Common myeloid progenitor, CD34-positive (primary cell): Measurements from ENCODE around the gene UBE2D4.

Experiments used
- CTCF ChIA-PET: fragments of 350-600 bp; sonication (Branson Sonifier 250); formaldehyde crosslinking; loops from one replicate; lab custom pipeline; 2021; ENCODE audit warnings: antibody characterized with exemption; lab: Charles Lee
- POLR2A ChIA-PET: fragments of 350-600 bp; sonication (Branson Sonifier 250); formaldehyde crosslinking; loops from one replicate; lab custom pipeline; 2021; ENCODE audit warnings: antibody characterized with exemption; lab: Charles Lee
- DNase-seq, 3 donors: peaks; one replicate each; pipeline versions ENCODE4 v3.0.0 to v3.0.0-alpha.2; 2013
- H3K27ac ChIP-seq, 2 experiments: 1 replicate in 1 of 2; 2 replicates in 1 of 2; pipeline ENCODE4 v1.7.0; 2013; ENCODE audit warnings: inconsistent platforms in 2 of 2, low read length in 2 of 2, mild to moderate bottlenecking in 2 of 2, low read depth in 1 of 2, moderate library complexity in 1 of 2; ENCODE audit not compliant: severe bottlenecking in 2 of 2, insufficient read depth in 1 of 2, poor library complexity in 1 of 2
- H3K27me3 ChIP-seq, 5 experiments: replicated peaks in 2 of 5; 1 replicate in 3 of 5; 2 replicates in 2 of 5; pipeline versions ENCODE4 v1.6.1 to v1.7.0; 2013; ENCODE audit warnings: low read length in 4 of 5, mild to moderate bottlenecking in 2 of 5, moderate library complexity in 2 of 5, inconsistent platforms in 1 of 5; ENCODE audit not compliant: insufficient read depth in 5 of 5, control insufficient read depth in 4 of 5
- H3K36me3 ChIP-seq, 4 experiments: 1 replicate in 2 of 4; 2 replicates in 2 of 4; pipeline versions ENCODE4 v1.6.1 to v1.7.0; 2013; ENCODE audit warnings: low read length in 3 of 4, control low read depth in 1 of 4, mild to moderate bottlenecking in 1 of 4; ENCODE audit not compliant: control insufficient read depth in 4 of 4, insufficient read depth in 4 of 4
- H3K4me1 ChIP-seq, 4 experiments: 1 replicate in 3 of 4; 2 replicates in 1 of 4; pipeline versions ENCODE4 v1.6.1 to v1.7.1; 2013; ENCODE audit warnings: low read length in 3 of 4, mild to moderate bottlenecking in 3 of 4, control low read depth in 1 of 4, inconsistent platforms in 1 of 4, moderate library complexity in 1 of 4; ENCODE audit not compliant: control insufficient read depth in 4 of 4, insufficient read depth in 4 of 4; ENCODE audit errors: control extremely low read depth in 1 of 4
- H3K4me3 ChIP-seq, 7 experiments: 1 replicate in 4 of 7; 2 replicates in 3 of 7; pipeline versions ENCODE4 v1.5.1 to v1.7.0; 2013; ENCODE audit warnings: mild to moderate bottlenecking in 7 of 7, low read length in 6 of 7, moderate library complexity in 6 of 7, inconsistent platforms in 2 of 7, low read depth in 2 of 7, control low read depth in 1 of 7; ENCODE audit not compliant: insufficient read depth in 4 of 7, control insufficient read depth in 1 of 7; ENCODE audit errors: extremely low read depth in 1 of 7
- H3K9me3 ChIP-seq, 5 experiments: 1 replicate in 4 of 5; 2 replicates in 1 of 5; pipeline versions ENCODE4 v1.6.1 to v1.7.1; 2013; ENCODE audit warnings: low read length in 4 of 5, mild to moderate bottlenecking in 2 of 5, inconsistent platforms in 1 of 5, low read depth in 1 of 5, moderate library complexity in 1 of 5; ENCODE audit not compliant: control insufficient read depth in 4 of 5, insufficient read depth in 2 of 5; ENCODE audit errors: control extremely low read depth in 1 of 5
- WGBS: methylation state at CpG from one replicate; pipeline ENCODE4 v1.1.5; 2013; ENCODE audit not compliant: insufficient coverage; 5-methylcytosine and 5-hydroxymethylcytosine counted together

The UBE2D4 gene

GRCh38 chr7:43931346-43931745 lies 5.1 kb downstream of the UBE2D4 start:
- WGBS: no CpG with 5 or more reads among the region's 7 CpGs
- ChIA-PET CTCF (interaction anchor here (0.6 kb wide), 1 partner anchor 12 kb away, joined by 3 read pairs; no protein-coding TSS in a partner anchor), POLR2A (no interaction called here)
- H3K4me3 ChIP-seq: no peak overlapping the region
- H3K36me3 ChIP-seq: no peaks in the 10 kb centered on the region
- H3K27me3 ChIP-seq: no peaks in the 10 kb centered on the region
- H3K27ac ChIP-seq: no peak overlapping the region
- H3K4me1 ChIP-seq: peaks cover 3 to 10% (median 8%) of the 10 kb centered on the region in 4 experiments
- H3K9me3 ChIP-seq: no peaks in the 10 kb centered on the region
- peak in 2 of 3 donors; percentile 38 to 65 for DNase-seq

- H3K36me3 ChIP-seq: no peaks in the 10 kb centered on the region
- H3K4me1 ChIP-seq: no peaks in the 10 kb centered on the region
- no peak overlapping the region for H3K4me3 ChIP-seq
- no peaks in the 10 kb centered on the region for H3K27me3 ChIP-seq
- H3K9me3 ChIP-seq: no peaks in the 10 kb centered on the region
- DNase-seq: no peak
- ChIA-PET CTCF (interaction anchor here (1.1 kb wide), 1 partner anchor 12 kb away, joined by 3 read pairs; no protein-coding TSS in a partner anchor), POLR2A (no interaction called here)
- no peak overlapping the region for H3K27ac ChIP-seq
- 90% methylated on average over 2 of the region's 3 CpGs for WGBS
Observed at GRCh38 chr7:43933902-43934560, 7.8 kb downstream of the UBE2D4 start.

GRCh38 chr7:43937444-43937843 lies 11.2 kb downstream of the UBE2D4 start:
- H3K27me3 ChIP-seq: no peaks in the 10 kb centered on the region
- peaks cover 0 to under 1% (median 0%) of the 10 kb centered on the region in 4 experiments for H3K36me3 ChIP-seq
- H3K27ac ChIP-seq: no peak overlapping the region
- no peaks in the 10 kb centered on the region for H3K4me1 ChIP-seq
- DNase-seq: no peak
- no peak overlapping the region for H3K4me3 ChIP-seq
- POLR2A ChIA-PET: no interaction called here
- CTCF ChIA-PET: interaction anchor here (1.0 kb wide), 1 partner anchor 10 kb away, joined by 4 read pairs; the partner anchor contains the start of gene UBE2D4
- no peaks in the 10 kb centered on the region for H3K9me3 ChIP-seq
- 87% methylated on average over 3 of the region's 3 CpGs for WGBS

- no peak for DNase-seq
- Histone ChIP-seq H3K4me3 (no peak overlapping the region), H3K27ac (no peak overlapping the region), H3K36me3 (peaks cover 0 to 4% (median 1%) of the 10 kb centered on the region in 4 experiments), H3K4me1 (no peaks in the 10 kb centered on the region), H3K27me3 (no peaks in the 10 kb centered on the region), H3K9me3 (no peaks in the 10 kb centered on the region)
- ChIA-PET POLR2A (no interaction called here), CTCF (interaction anchor here (1.2 kb wide), 1 partner anchor 14 kb away, joined by 4 read pairs; no protein-coding TSS in a partner anchor)
- WGBS: 100% methylated on average over 3 of the region's 4 CpGs
Observed at GRCh38 chr7:43938892-43939482, 12.8 kb downstream of the UBE2D4 start.

- ChIA-PET POLR2A (no interaction called here), CTCF (interaction anchor here (1.7 kb wide), 1 partner anchor 13 kb away, joined by 4 read pairs; no protein-coding TSS in a partner anchor)
- Histone ChIP-seq H3K27ac (no peak overlapping the region), H3K4me3 (no peak overlapping the region), H3K27me3 (no peaks in the 10 kb centered on the region), H3K9me3 (no peaks in the 10 kb centered on the region), H3K36me3 (peaks cover 0 to 6% (median 2%) of the 10 kb centered on the region in 4 experiments), H3K4me1 (no peaks in the 10 kb centered on the region)
- no peak for DNase-seq
- 67% methylated on average over 3 of the region's 3 CpGs for WGBS
Observed at GRCh38 chr7:43942250-43942649, 16.0 kb downstream of the UBE2D4 start.

- WGBS: 78% methylated on average over 3 of the region's 3 CpGs
- no peak for DNase-seq
- POLR2A ChIA-PET: interaction anchor here (0.6 kb wide), 1 partner anchor 20 kb away, joined by 3 read pairs; no protein-coding TSS in a partner anchor
- no peaks in the 10 kb centered on the region for H3K4me1 ChIP-seq
- H3K9me3 ChIP-seq: no peaks in the 10 kb centered on the region
- no peaks in the 10 kb centered on the region for H3K27me3 ChIP-seq
- H3K27ac ChIP-seq: no peak overlapping the region
- no peak overlapping the region for H3K4me3 ChIP-seq
- CTCF ChIA-PET: interaction anchor here (0.6 kb wide), 2 partner anchors 11 to 95 kb away, joined by 3 read pairs; no protein-coding TSS in a partner anchor
- H3K36me3 ChIP-seq: peaks cover 0 to 6% (median 2%) of the 10 kb centered on the region in 4 experiments
Observed at GRCh38 chr7:43942997-43943396, 16.8 kb downstream of the UBE2D4 start.
